Heart left ventricle (tissue), 13 donors: Measurements from ENCODE around the gene CDK18.

Source experiments
- POLR2A ChIP-seq, 2 donors: fragments of 450-650 bp; IDR thresholded peaks; one replicate each; pipeline ENCODE4 v1.6.1; 2017; ENCODE audit warnings: antibody characterized with exemption in 2 of 2, mild to moderate bottlenecking in 2 of 2, moderate library complexity in 2 of 2
- TF ChIP-seq, protein P1 (sequence below), 12 donors: fragments of 200-600 bp; sonication (generic) in 4 of 12; IDR thresholded peaks; one replicate each; pipeline versions ENCODE4 v1.5.0 to v1.8.0; 2018 to 2022; ENCODE audit warnings: antibody characterized with exemption in 12 of 12, mild to moderate bottlenecking in 5 of 12
- donor health status: ischemic (EF 13 %, LVEDD 7.1; RV severe dilation, severe dysfunction).
- donor health status: DM: no; HTN: yes; CAD: no.
- donor health status: DM: no; HTN: no; CAD: no.
- donor health status: ischemic (EF 25% LVEDD 6.9; RV normal size, moderate dysfunction).
- donor health status: ischemic (EF 25% LVEDD 5.7; RV mildly dilated, moderate dysfunction).
- donor health status: ischemic (EF 35%, LVEDD 5.7; RV mildly dilated, moderate dysfunction).
- donor health status: nonischemic (EF 11% LVEDD 7.7; RV severe dilation, severe dysfunction).
- donor health status: DM: yes; HTN: yes; CAD: no.
- donor health status: PGD.
- donor health status: ischemic (EF 29% LVEDD 5.4; RV normal size, mild dysfunction).
- donor health status: nonischemic (EF 23%, LVEDD 6.1; RV moderate dilation, normal function).

GRCh38 chr1:205545001-205545919, 40.8 kb downstream of the CDK18 start:
- TF ChIP-seq, protein P1, sequence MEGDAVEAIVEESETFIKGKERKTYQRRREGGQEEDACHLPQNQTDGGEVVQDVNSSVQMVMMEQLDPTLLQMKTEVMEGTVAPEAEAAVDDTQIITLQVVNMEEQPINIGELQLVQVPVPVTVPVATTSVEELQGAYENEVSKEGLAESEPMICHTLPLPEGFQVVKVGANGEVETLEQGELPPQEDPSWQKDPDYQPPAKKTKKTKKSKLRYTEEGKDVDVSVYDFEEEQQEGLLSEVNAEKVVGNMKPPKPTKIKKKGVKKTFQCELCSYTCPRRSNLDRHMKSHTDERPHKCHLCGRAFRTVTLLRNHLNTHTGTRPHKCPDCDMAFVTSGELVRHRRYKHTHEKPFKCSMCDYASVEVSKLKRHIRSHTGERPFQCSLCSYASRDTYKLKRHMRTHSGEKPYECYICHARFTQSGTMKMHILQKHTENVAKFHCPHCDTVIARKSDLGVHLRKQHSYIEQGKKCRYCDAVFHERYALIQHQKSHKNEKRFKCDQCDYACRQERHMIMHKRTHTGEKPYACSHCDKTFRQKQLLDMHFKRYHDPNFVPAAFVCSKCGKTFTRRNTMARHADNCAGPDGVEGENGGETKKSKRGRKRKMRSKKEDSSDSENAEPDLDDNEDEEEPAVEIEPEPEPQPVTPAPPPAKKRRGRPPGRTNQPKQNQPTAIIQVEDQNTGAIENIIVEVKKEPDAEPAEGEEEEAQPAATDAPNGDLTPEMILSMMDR (IDR thresholded peaks at IDR 0.05), result no peak
- no peak for TF ChIP-seq POLR2A (IDR thresholded peaks at IDR 0.05)
